ENCODE data around the gene GDPD3. TPM values are rescaled to one million over a fixed set of nuclear protein-coding genes. Genes with fewer than 3 reads are reported as not detected.

GDPD3 gene
- total RNA-seq, 1 donor from 2014 or later: 0.50 TPM

DNA sequence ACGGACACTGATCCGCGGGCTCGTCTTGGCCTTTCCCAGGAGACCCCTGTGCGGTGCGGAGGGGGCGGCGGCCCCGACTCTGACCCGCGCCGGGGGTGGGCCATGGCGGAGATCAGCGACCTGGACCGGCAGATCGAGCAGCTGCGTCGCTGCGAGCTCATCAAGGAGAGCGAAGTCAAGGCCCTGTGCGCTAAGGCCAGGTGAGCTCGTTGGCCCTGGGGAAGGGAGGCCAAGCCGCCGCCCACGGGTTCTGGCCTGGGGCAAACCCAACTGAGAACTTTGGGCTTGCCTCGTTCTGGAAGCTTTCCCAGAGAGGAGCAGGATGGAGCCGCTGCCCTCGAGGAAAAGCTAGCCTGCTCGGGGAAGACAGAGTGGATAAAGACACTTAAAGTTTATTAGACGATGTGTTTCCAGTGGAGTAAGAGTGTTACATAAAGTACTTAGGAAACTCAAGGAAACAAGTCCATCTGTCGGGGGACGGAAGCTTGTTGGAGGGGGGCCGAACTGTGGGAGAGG is 37.0 kb downstream of the GDPD3 start:
- Histone ChIP-seq H3K4me3 (ENCODE audit: low read depth, low read length) (peak overlapping the region; percentile 85), H3K27me3 (ENCODE audit: control insufficient read depth, insufficient read depth, low read length) (no peaks in the 10 kb centered on the region), H3K36me3 (ENCODE audit: control insufficient read depth, insufficient read depth, low read length) (peaks cover 6% of the 10 kb centered on the region)
- DNase-seq (ENCODE audit: low read depth): no peak
- TF ChIP-seq, protein P1, sequence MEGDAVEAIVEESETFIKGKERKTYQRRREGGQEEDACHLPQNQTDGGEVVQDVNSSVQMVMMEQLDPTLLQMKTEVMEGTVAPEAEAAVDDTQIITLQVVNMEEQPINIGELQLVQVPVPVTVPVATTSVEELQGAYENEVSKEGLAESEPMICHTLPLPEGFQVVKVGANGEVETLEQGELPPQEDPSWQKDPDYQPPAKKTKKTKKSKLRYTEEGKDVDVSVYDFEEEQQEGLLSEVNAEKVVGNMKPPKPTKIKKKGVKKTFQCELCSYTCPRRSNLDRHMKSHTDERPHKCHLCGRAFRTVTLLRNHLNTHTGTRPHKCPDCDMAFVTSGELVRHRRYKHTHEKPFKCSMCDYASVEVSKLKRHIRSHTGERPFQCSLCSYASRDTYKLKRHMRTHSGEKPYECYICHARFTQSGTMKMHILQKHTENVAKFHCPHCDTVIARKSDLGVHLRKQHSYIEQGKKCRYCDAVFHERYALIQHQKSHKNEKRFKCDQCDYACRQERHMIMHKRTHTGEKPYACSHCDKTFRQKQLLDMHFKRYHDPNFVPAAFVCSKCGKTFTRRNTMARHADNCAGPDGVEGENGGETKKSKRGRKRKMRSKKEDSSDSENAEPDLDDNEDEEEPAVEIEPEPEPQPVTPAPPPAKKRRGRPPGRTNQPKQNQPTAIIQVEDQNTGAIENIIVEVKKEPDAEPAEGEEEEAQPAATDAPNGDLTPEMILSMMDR (IDR thresholded peaks at IDR 0.05; ENCODE audit: insufficient read depth, low read length, poor library complexity, severe bottlenecking): no peak

DNA sequence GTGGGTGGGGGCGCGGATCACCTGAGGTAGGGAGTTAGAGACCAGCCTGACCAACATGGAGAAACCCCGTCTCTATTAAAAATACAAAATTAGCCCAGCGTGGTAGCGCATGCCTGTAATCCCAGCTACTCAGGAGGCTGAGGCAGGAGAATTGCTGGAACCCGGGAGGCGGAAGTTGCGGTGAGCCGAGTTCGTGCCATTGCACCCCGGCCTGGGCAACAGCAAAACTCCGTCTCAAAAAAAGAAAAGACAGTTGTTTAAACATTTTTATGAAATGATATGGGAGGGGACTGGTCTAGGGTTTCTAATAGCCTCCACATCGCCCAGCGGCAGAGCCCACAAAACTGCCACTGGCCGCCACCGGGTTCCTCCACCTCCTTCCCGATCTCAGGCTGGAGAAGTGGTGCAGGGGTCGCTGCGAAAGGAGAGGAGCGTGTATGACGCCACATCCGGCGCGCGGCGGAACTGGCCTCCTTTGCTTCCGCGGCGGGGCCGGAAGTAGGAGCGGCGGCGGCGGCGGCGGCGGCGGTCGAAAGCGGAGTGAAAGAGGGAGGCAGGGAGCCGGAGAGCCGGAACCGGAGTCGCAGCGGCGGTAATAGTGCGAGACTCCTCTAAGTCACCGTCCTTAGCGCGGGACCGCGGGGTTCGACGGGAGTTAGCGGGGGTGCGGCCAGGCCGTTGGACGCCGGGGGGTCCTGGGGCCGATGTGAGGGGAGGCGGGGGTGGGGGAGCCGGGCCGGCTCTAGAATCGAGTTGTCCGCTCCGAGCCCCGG is 37.6 kb downstream of the GDPD3 start, which contains the start of gene PPP4C:
PPP4C (plus strand) TSS at position 492 of the 773 bp plus-strand sequence. CDS start 384 bp downstream, outside the sequence.
- peak within 1 kb of the TSS; percentile 85 for H3K4me3 ChIP-seq (ENCODE audit: low read depth, low read length)
- H3K36me3 ChIP-seq (ENCODE audit: control insufficient read depth, insufficient read depth, low read length): peaks cover 2% of the 10 kb centered on the region
- TF ChIP-seq, protein P1 (IDR thresholded peaks at IDR 0.05; ENCODE audit: insufficient read depth, low read length, poor library complexity, severe bottlenecking): no peak
- no peaks in the 10 kb centered on the region for H3K27me3 ChIP-seq (ENCODE audit: control insufficient read depth, insufficient read depth, low read length)
- DNase-seq (ENCODE audit: low read depth): peak; percentile 35

DNA sequence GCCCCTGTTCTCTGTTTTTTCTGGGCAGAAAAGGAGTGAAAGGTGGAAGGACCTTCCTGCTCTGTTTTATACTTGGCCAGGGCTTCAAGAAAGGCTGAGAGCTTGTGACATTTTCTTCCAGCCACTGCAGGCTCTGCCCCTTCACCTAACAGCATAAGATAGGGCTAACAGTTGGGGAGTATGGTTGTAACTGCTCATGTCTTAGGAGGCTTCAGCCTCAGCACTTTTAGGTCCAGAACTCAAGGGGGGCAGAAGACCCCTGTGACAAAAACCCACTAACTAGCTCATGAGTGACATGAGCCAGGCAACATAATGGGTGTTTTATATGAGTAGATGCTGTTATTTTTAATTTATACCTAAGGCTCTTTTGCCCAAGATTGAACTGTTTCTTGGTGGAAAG is 42.8 kb downstream of the GDPD3 start:
- no peaks in the 10 kb centered on the region for H3K27me3 ChIP-seq (ENCODE audit: control insufficient read depth, insufficient read depth, low read length)
- peaks cover 1% of the 10 kb centered on the region for H3K36me3 ChIP-seq (ENCODE audit: control insufficient read depth, insufficient read depth, low read length)
- DNase-seq (ENCODE audit: low read depth): no peak
- TF ChIP-seq, protein P1 (IDR thresholded peaks at IDR 0.05; ENCODE audit: insufficient read depth, low read length, poor library complexity, severe bottlenecking): no peak
- no peak overlapping the region for H3K4me3 ChIP-seq (ENCODE audit: low read depth, low read length)

DNA sequence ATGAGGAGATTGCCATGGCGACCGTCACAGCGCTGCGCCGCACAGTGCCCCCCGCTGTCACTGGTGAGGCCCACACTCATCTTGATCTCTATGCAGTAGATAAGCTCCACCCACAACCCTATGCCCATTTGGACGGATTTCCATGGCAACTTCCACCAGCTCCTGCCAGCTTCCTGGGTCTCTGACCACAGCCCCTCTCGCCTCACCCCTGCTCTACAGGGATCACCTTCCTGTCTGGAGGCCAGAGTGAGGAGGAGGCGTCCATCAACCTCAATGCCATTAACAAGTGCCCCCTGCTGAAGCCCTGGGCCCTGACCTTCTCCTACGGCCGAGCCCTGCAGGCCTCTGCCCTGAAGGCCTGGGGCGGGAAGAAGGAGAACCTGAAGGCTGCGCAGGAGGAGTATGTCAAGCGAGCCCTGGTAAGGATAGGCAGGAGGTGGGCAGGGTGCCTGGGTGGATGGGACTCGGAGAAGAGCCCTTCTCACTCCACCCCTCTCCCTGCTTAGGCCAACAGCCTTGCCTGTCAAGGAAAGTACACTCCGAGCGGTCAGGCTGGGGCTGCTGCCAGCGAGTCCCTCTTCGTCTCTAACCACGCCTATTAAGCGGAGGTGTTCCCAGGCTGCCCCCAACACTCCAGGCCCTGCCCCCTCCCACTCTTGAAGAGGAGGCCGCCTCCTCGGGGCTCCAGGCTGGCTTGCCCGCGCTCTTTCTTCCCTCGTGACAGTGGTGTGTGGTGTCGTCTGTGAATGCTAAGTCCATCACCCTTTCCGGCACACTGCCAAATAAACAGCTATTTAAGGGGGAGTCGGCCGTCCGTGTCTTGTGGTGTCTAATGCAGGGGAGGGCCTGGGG is 43.5 kb downstream of the GDPD3 start:
- no peak for DNase-seq (ENCODE audit: low read depth)
- Histone ChIP-seq H3K36me3 (ENCODE audit: control insufficient read depth, insufficient read depth, low read length) (peaks cover 1% of the 10 kb centered on the region), H3K27me3 (ENCODE audit: control insufficient read depth, insufficient read depth, low read length) (no peaks in the 10 kb centered on the region), H3K4me3 (ENCODE audit: low read depth, low read length) (no peak overlapping the region)
- TF ChIP-seq, protein P1 (IDR thresholded peaks at IDR 0.05; ENCODE audit: insufficient read depth, low read length, poor library complexity, severe bottlenecking): no peak

DNA sequence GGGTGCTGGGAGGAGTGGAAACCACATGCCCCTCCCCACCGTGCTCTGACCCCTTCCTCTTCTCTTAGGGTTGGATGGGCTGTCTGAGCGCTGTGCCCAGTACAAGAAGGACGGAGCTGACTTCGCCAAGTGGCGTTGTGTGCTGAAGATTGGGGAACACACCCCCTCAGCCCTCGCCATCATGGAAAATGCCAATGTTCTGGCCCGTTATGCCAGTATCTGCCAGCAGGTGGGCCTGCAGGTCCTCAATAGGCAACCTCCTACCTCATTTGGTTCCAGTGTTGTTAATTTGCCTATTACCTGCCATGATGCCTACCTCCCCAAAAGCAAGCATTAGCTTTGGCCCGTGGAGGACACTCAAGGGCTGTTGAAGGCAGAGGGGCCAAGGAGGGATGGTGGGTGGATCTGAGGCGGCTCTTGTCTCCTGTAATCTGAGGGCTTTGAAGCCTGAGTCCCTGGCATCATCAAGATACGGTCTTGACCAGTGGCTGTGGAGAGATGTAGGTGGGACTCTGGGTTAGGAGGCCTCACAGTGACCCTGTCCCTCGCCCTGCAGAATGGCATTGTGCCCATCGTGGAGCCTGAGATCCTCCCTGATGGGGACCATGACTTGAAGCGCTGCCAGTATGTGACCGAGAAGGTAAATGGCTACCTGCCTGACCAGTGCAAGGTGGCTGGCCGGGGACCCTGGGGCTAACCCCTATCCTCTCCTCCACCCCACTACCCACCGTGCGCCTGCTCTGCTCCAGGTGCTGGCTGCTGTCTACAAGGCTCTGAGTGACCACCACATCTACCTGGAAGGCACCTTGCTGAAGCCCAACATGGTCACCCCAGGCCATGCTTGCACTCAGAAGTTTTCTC is 44.4 kb downstream of the GDPD3 start:
- TF ChIP-seq, protein P1 (IDR thresholded peaks at IDR 0.05; ENCODE audit: insufficient read depth, low read length, poor library complexity, severe bottlenecking): peak; percentile 61
- DNase-seq (ENCODE audit: low read depth): no peak
- Histone ChIP-seq H3K4me3 (ENCODE audit: low read depth, low read length) (no peak overlapping the region), H3K27me3 (ENCODE audit: control insufficient read depth, insufficient read depth, low read length) (no peaks in the 10 kb centered on the region), H3K36me3 (ENCODE audit: control insufficient read depth, insufficient read depth, low read length) (peaks cover 1% of the 10 kb centered on the region)

All from kidney epithelial cell (primary cell).